GM12891 (cell line): ENCODE results near the gene PRDM16.
A peak's percentile ranks its signal among the peaks of the same experiment; 100 is the strongest.

ENCODE experiments used
- DNase-seq: peaks from one replicate; pipeline ENCODE4 v3.0.0; 2011; ENCODE audit warnings: low spot score; ENCODE audit not compliant: insufficient read length
- FAIRE-seq: peaks from 2 replicates; lab custom pipeline; 2011; peaks lifted over from hg19 to GRCh38; lab: Jason Lieb, UNC
- PAX5 ChIP-seq: IDR thresholded peaks from 2 replicates; pipeline ENCODE4 v1.6.1; 2011; ENCODE audit warnings: low read length, moderate library complexity, mild to moderate bottlenecking; ENCODE audit not compliant: insufficient read depth, severe bottlenecking
- POLR2A ChIP-seq: IDR thresholded peaks from 2 replicates; pipeline ENCODE4 v1.6.1; 2011; ENCODE audit warnings: low read depth, low read length, control low read depth
- POLR2AphosphoS5 ChIP-seq: IDR thresholded peaks from 2 replicates; pipeline ENCODE4 v1.6.1; 2011; ENCODE audit warnings: low read depth, low read length, control low read depth
- POU2F2 ChIP-seq: IDR thresholded peaks from 2 replicates; pipeline ENCODE4 v1.6.1; 2011; ENCODE audit warnings: low read depth, mild to moderate bottlenecking, control low read depth, low read length, moderate library complexity
- SPI1 ChIP-seq: IDR thresholded peaks from 2 replicates; pipeline ENCODE4 v1.6.1; 2011; ENCODE audit warnings: low read depth, low read length, control low read depth
- TAF1 ChIP-seq: IDR thresholded peaks from 2 replicates; pipeline ENCODE4 v1.6.1; 2011; ENCODE audit warnings: low read depth, low read length, control low read depth

The PRDM16 gene

GRCh38 chr1:3217181-3217641 is 148.2 kb downstream of the PRDM16 start:
- no peak for TF ChIP-seq POLR2AphosphoS5
- no peak for TF ChIP-seq PAX5
- TF ChIP-seq SPI1: no peak
- no peak for TF ChIP-seq POU2F2
- TF ChIP-seq TAF1: no peak
- TF ChIP-seq POLR2A: no peak
- FAIRE-seq: no peak
- no peak for DNase-seq

GRCh38 chr1:3217979-3218679 is 149.1 kb downstream of the PRDM16 start:
- no peak for TF ChIP-seq POLR2A
- no peak for TF ChIP-seq PAX5
- no peak for TF ChIP-seq TAF1
- no peak for TF ChIP-seq POLR2AphosphoS5
- TF ChIP-seq SPI1: no peak
- TF ChIP-seq POU2F2: no peak
- no peak for FAIRE-seq
- DNase-seq: no peak

GRCh38 chr1:3219005-3219790 is 150.2 kb downstream of the PRDM16 start:
- no peak for TF ChIP-seq SPI1
- no peak for TF ChIP-seq POLR2A
- no peak for TF ChIP-seq TAF1
- DNase-seq: no peak
- no peak for FAIRE-seq

GRCh38 chr1:3219791-3220467 is 150.9 kb downstream of the PRDM16 start:
- FAIRE-seq (no peak), DNase-seq (no peak)
- TF ChIP-seq POLR2AphosphoS5 (no peak), PAX5 (no peak), POLR2A (no peak), POU2F2 (no peak), SPI1 (no peak), TAF1 (no peak)

GRCh38 chr1:3221112-3222041 is 152.4 kb downstream of the PRDM16 start:
- DNase-seq: no peak
- no peak for FAIRE-seq
- TF ChIP-seq PAX5 (no peak), SPI1 (no peak), POLR2A (no peak), TAF1 (no peak), POU2F2 (no peak), POLR2AphosphoS5 (no peak)

- DNase-seq (no peak), FAIRE-seq (no peak)
- TF ChIP-seq SPI1 (peak; percentile 59; the same call in 1 of the 2 replicates), POLR2AphosphoS5 (no peak)
Measured at GRCh38 chr1:3222042-3222692, 153.2 kb downstream of the PRDM16 start.

GRCh38 chr1:3225661-3226060 is 156.7 kb downstream of the PRDM16 start:
- TF ChIP-seq POLR2AphosphoS5 (no peak), SPI1 (no peak), TAF1 (no peak), PAX5 (no peak), POU2F2 (no peak), POLR2A (no peak)
- no peak for FAIRE-seq
- DNase-seq: no peak

- no peak for FAIRE-seq
- TF ChIP-seq PAX5 (no peak), POLR2A (no peak), POU2F2 (no peak), SPI1 (no peak), TAF1 (no peak)
- no peak for DNase-seq
Measured at GRCh38 chr1:3226191-3226590, 157.2 kb downstream of the PRDM16 start.
